Neural cell (in vitro differentiated cells): Measurements from ENCODE around the gene PNPLA6. TPM values are rescaled to one million over a fixed set of nuclear protein-coding genes. Genes with fewer than 3 reads are reported as not detected.

Source experiments
- H2AFZ ChIP-seq: fragments of 200-600, 300-800 bp; sonication (generic), shearing (Covaris generic); 2 replicates; pipeline ENCODE4 v1.6.0; 2014; ENCODE audit warnings: low read depth, mild to moderate bottlenecking, antibody characterized with exemption, low read length, moderate library complexity
- H3F3A ChIP-seq: fragments of 200-600 bp; shearing (Covaris generic); 2 replicates; pipeline ENCODE4 v1.6.1; 2016; ENCODE audit warnings: mild to moderate bottlenecking, moderate library complexity, mixed read lengths, antibody characterized with exemption, low read length; ENCODE audit not compliant: insufficient read depth, poor library complexity, severe bottlenecking
- H3K27ac ChIP-seq: fragments of 200-600, 300-800 bp; sonication (generic), shearing (Covaris generic); 2 replicates; pipeline ENCODE4 v1.5.1; 2014; ENCODE audit warnings: mild to moderate bottlenecking, low read length, moderate library complexity
- H3K27me3 ChIP-seq: fragments of 300-800, 200-600 bp; sonication (generic), shearing (Covaris generic); 2 replicates; pipeline ENCODE4 v1.6.0; 2014; ENCODE audit warnings: mild to moderate bottlenecking, low read depth, low read length, moderate library complexity; ENCODE audit not compliant: insufficient read depth
- H3K36me3 ChIP-seq: fragments of 300-800, 200-600 bp; sonication (generic), shearing (Covaris generic); 2 replicates; pipeline ENCODE4 v1.5.1; 2014; ENCODE audit warnings: mild to moderate bottlenecking, antibody characterized with exemption, low read length, moderate library complexity; ENCODE audit not compliant: insufficient read depth
- H3K4me2 ChIP-seq: fragments of 300-800, 200-600 bp; sonication (generic), shearing (Covaris generic); 2 replicates; pipeline ENCODE4 v1.6.0; 2014; ENCODE audit warnings: mild to moderate bottlenecking, low read length
- H3K4me3 ChIP-seq: fragments of 300-800, 200-600 bp; sonication (generic), shearing (Covaris generic); 2 replicates; pipeline ENCODE4 v1.5.1; 2014; ENCODE audit warnings: mild to moderate bottlenecking, low read length, moderate library complexity
- H3K79me2 ChIP-seq: fragments of 200-600 bp; shearing (Covaris generic); replicated peaks from 2 replicates; pipeline ENCODE4 v1.6.0; 2014; ENCODE audit warnings: mild to moderate bottlenecking, low read length, moderate library complexity; ENCODE audit not compliant: insufficient read depth
- H3K9ac ChIP-seq: fragments of 300-800, 200-600 bp; sonication (generic), shearing (Covaris generic); 2 replicates; pipeline ENCODE4 v1.6.1; 2016; ENCODE audit warnings: mild to moderate bottlenecking, low read length, mixed read lengths
- H3K9me2 ChIP-seq: fragments of 200-600 bp; shearing (Covaris generic); 2 replicates; pipeline ENCODE4 v1.6.1; 2016; ENCODE audit warnings: mild to moderate bottlenecking, low read length, mixed read lengths; ENCODE audit not compliant: insufficient read depth
- H3K9me3 ChIP-seq: fragments of 200-600, 300-800 bp; sonication (generic), shearing (Covaris generic); 2 replicates; pipeline ENCODE4 v1.6.1; 2016; ENCODE audit warnings: mild to moderate bottlenecking, mixed run types, low read length, moderate library complexity, mixed read lengths
- H4K20me1 ChIP-seq: fragments of 200-600 bp; shearing (Covaris generic); 2 replicates; pipeline ENCODE4 v1.6.1; 2016; ENCODE audit warnings: mild to moderate bottlenecking, mixed run types; ENCODE audit not compliant: insufficient read depth
- CTCF ChIP-seq: fragments of 450-650 bp; IDR thresholded peaks from 2 replicates; pipeline ENCODE4 v1.5.1; 2014; ENCODE audit warnings: antibody characterized with exemption, mild to moderate bottlenecking, moderate library complexity; ENCODE audit not compliant: poor library complexity, severe bottlenecking
- EP300 ChIP-seq: fragments of 450-650 bp; conservative IDR thresholded peaks from 2 replicates; pipeline ENCODE4 v1.6.1; 2014; ENCODE audit warnings: antibody characterized with exemption, mild to moderate bottlenecking, moderate library complexity; ENCODE audit not compliant: poor library complexity, severe bottlenecking
- EZH2 ChIP-seq: fragments of 200-600, 300-800 bp; shearing (Covaris generic), sonication (generic); IDR thresholded peaks from 2 replicates; pipeline ENCODE4 v1.6.1; 2014; ENCODE audit warnings: antibody characterized with exemption, low read length, borderline replicate concordance, mild to moderate bottlenecking; ENCODE audit not compliant: insufficient read depth, poor library complexity, severe bottlenecking
- MXI1 ChIP-seq: fragments of 450-650 bp; conservative IDR thresholded peaks from 2 replicates; pipeline ENCODE4 v1.6.1; 2014; ENCODE audit warnings: antibody characterized with exemption, mild to moderate bottlenecking; ENCODE audit not compliant: poor library complexity, severe bottlenecking
- POLR2AphosphoS5 ChIP-seq: IDR thresholded peaks from 2 replicates; pipeline ENCODE4 v1.6.1; 2012
- RAD21 ChIP-seq: fragments of 450-650 bp; conservative IDR thresholded peaks from 2 replicates; pipeline ENCODE4 v1.6.1; 2014; ENCODE audit warnings: antibody characterized with exemption, mild to moderate bottlenecking, moderate library complexity
- REST ChIP-seq: IDR thresholded peaks from 2 replicates; pipeline ENCODE4 v1.6.1; 2012; ENCODE audit warnings: borderline replicate concordance
- SMC3 ChIP-seq: fragments of 450-650 bp; conservative IDR thresholded peaks from 2 replicates; pipeline ENCODE4 v1.6.1; 2014; ENCODE audit warnings: antibody characterized with exemption, mild to moderate bottlenecking, moderate library complexity; ENCODE audit not compliant: poor library complexity
- TAF1 ChIP-seq: IDR thresholded peaks from 2 replicates; pipeline ENCODE4 v1.6.1; 2012; ENCODE audit warnings: low read depth
- polyA plus RNA-seq: library from polyadenylated mRNA; depleted of rRNA; stranded (reverse); fragments of >200 nt; gene quantifications from 2 replicates; pipeline ENCODE4 v1.2.3, GENCODE V29; 2014

The PNPLA6 gene
- polyA plus RNA-seq, 1 donor from 2014 or later: 10.8 TPM

GRCh38 chr19:7582446-7582845 lies 46.9 kb downstream of the PNPLA6 start:
- Histone ChIP-seq H3K4me2 (no peak overlapping the region), H3K9ac (no peak overlapping the region), H3K4me3 (no peak overlapping the region), H3K9me2 (no peaks in the 10 kb centered on the region), H2AFZ (no peak overlapping the region), H3K27me3 (no peaks in the 10 kb centered on the region), H3K27ac (no peak overlapping the region), H3K36me3 (no peaks in the 10 kb centered on the region), H4K20me1 (no peaks in the 10 kb centered on the region), H3F3A (no peaks in the 10 kb centered on the region), H3K79me2 (no peaks in the 10 kb centered on the region), H3K9me3 (no peaks in the 10 kb centered on the region)
- no peak for TF ChIP-seq RAD21
- no peak for TF ChIP-seq EP300
- no peak for TF ChIP-seq MXI1
- TF ChIP-seq CTCF: no peak
- TF ChIP-seq TAF1: no peak
- no peak for TF ChIP-seq REST
- TF ChIP-seq EZH2: no peak
- no peak for TF ChIP-seq POLR2AphosphoS5
- TF ChIP-seq SMC3: no peak

- Histone ChIP-seq H3K4me2 (no peak overlapping the region), H3F3A (no peaks in the 10 kb centered on the region), H3K9ac (no peak overlapping the region), H3K36me3 (no peaks in the 10 kb centered on the region), H3K27ac (no peak overlapping the region), H3K4me3 (no peak overlapping the region), H3K9me3 (no peaks in the 10 kb centered on the region), H3K9me2 (no peaks in the 10 kb centered on the region), H3K27me3 (no peaks in the 10 kb centered on the region), H2AFZ (no peak overlapping the region), H4K20me1 (no peaks in the 10 kb centered on the region), H3K79me2 (no peaks in the 10 kb centered on the region)
- TF ChIP-seq REST (no peak), POLR2AphosphoS5 (no peak), SMC3 (no peak), TAF1 (no peak), CTCF (no peak), EP300 (no peak), EZH2 (no peak), RAD21 (no peak), MXI1 (no peak)
Measured at GRCh38 chr19:7589822-7590221, 54.3 kb downstream of the PNPLA6 start.
